CD4-positive, CD25-positive, alpha-beta regulatory T cell (primary cell): ENCODE data around the gene PDLIM3. TPM values are rescaled to one million over a fixed set of nuclear protein-coding genes. Genes with fewer than 3 reads are reported as not detected.

ENCODE experiments used
- ATAC-seq, 2 donors: fragments of 150-1000 bp; cut with Tn5 transposase; one replicate each; pipeline ENCODE4 v1.10.0; 2021; ENCODE audit warnings: low read depth in 2 of 2, moderate number of reproducible peaks in 2 of 2, moderate library complexity in 1 of 2
- DNase-seq, 3 donors: peaks; one replicate each; pipeline versions ENCODE4 v3.0.0 to v3.0.0-alpha.2; 2012 to 2022; ENCODE audit warnings: mixed read lengths in 1 of 3
- H3K27ac ChIP-seq: one replicate; pipeline ENCODE4 v1.7.0; 2013; ENCODE audit warnings: mild to moderate bottlenecking, low read length; ENCODE audit not compliant: insufficient read depth, poor library complexity, severe bottlenecking
- H3K27me3 ChIP-seq: one replicate; pipeline ENCODE4 v1.7.0; 2013; ENCODE audit warnings: low read length; ENCODE audit not compliant: control insufficient read depth, insufficient read depth
- H3K36me3 ChIP-seq: one replicate; pipeline ENCODE4 v1.7.0; 2013; ENCODE audit warnings: mild to moderate bottlenecking, low read length, moderate library complexity; ENCODE audit not compliant: control insufficient read depth, insufficient read depth
- H3K4me1 ChIP-seq: 2 replicates; pipeline ENCODE4 v1.7.0; 2013; ENCODE audit warnings: mild to moderate bottlenecking, low read length; ENCODE audit not compliant: insufficient read depth, control insufficient read depth, poor library complexity, severe bottlenecking
- H3K4me3 ChIP-seq: one replicate; pipeline ENCODE4 v1.7.0; 2013; ENCODE audit warnings: low read depth, mild to moderate bottlenecking, low read length, moderate library complexity
- H3K9me3 ChIP-seq, 2 experiments: 1 replicate in 1 of 2; 2 replicates in 1 of 2; pipeline ENCODE4 v1.7.0; 2013; ENCODE audit warnings: low read length in 2 of 2, mild to moderate bottlenecking in 1 of 2, moderate library complexity in 1 of 2; ENCODE audit not compliant: control insufficient read depth in 2 of 2
- H3K27ac Mint-ChIP-seq, 3 donors: one replicate each; pipeline ENCODE4 v1.8.0; 2020 to 2022; ENCODE audit warnings: mild to moderate bottlenecking in 3 of 3, mixed read lengths in 3 of 3, moderate library complexity in 2 of 3
- H3K27me3 Mint-ChIP-seq: one replicate; pipeline ENCODE4 v1.8.0; 2022; ENCODE audit warnings: mild to moderate bottlenecking, mixed read lengths
- H3K36me3 Mint-ChIP-seq: one replicate; pipeline ENCODE4 v1.8.0; 2020; ENCODE audit warnings: mixed read lengths
- H3K4me1 Mint-ChIP-seq, 4 donors: one replicate each; pipeline ENCODE4 v1.8.0; 2020 to 2022; ENCODE audit warnings: mixed read lengths in 4 of 4, mild to moderate bottlenecking in 1 of 4
- H3K4me3 Mint-ChIP-seq, 4 donors: one replicate each; pipeline ENCODE4 v1.8.0; 2020 to 2022; ENCODE audit warnings: mild to moderate bottlenecking in 4 of 4, mixed read lengths in 4 of 4, moderate library complexity in 3 of 4
- H3K9me3 Mint-ChIP-seq, 7 donors: one replicate each; pipeline ENCODE4 v1.8.0; 2020 to 2022; ENCODE audit warnings: mixed read lengths in 7 of 7, mild to moderate bottlenecking in 3 of 7, moderate library complexity in 2 of 7
- polyA plus RNA-seq, 4 donors: library from polyadenylated mRNA; unstranded; fragments of 300-500 nt; fragmentation: Illumina TruSeq; gene quantifications; one replicate each; pipeline ENCODE4 v1.2.3, GENCODE V29; 2021
- total RNA-seq: library from RNA; stranded (reverse); gene quantifications from one replicate; pipeline ENCODE4 v1.2.3, GENCODE V29; 2022

Gene PDLIM3
- total and polyA plus RNA-seq, 5 donors from 2014 or later: not detected

DNA sequence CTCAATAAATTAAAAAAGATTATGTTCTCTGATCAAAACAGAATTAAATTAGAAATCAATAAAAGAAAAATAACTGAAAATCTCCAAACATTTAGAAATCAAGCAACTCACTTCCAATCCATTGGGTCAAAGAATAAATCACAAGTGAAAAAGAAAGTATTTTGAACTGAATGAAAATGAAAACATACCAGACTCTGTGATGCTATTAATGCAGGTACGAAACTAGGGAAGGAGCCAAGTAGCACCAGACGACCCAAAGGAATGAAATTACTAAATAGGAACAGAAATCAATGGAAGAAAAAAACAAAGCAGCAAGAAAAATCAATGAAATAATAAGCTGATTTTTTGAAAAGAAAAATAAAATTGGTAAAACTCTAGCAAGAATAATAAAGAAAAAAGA lies 79.2 kb downstream of the PDLIM3 start:
- Mint-ChIP-seq H3K9me3 (no peaks in the 10 kb centered on the region), H3K4me3 (no peak overlapping the region), H3K36me3 (no peaks in the 10 kb centered on the region)

More for the DNA sequence above, 79.2 kb downstream of the PDLIM3 start:
- ATAC-seq (no peak), DNase-seq (no peak)
- H3K27me3 ChIP-seq: peaks cover 7% of the 10 kb centered on the region
- no peak overlapping the region for H3K4me3 ChIP-seq
- H3K27me3 Mint-ChIP-seq: peaks cover 51% of the 10 kb centered on the region
- H3K4me1 Mint-ChIP-seq: peaks cover 0 to 2% (median 0%) of the 10 kb centered on the region in 4 donors
- no peaks in the 10 kb centered on the region for H3K9me3 ChIP-seq
- H3K4me1 ChIP-seq: no peaks in the 10 kb centered on the region
- H3K27ac Mint-ChIP-seq: no peak overlapping the region
- H3K36me3 ChIP-seq: no peaks in the 10 kb centered on the region
- no peak overlapping the region for H3K27ac ChIP-seq

Other genes with a start within 250 kb of the PDLIM3 start
- gene LRP2BP, start 139.6 kb downstream of the PDLIM3 start, total RNA-seq: 3.5 TPM
- 1 to 10 TPM in 2 of 4 donors, under 1 TPM in 2; 0.54 to 1.2 (median 0.97) TPM for gene LRP2BP, start 139.6 kb downstream of the PDLIM3 start, polyA plus RNA-seq
- 31.0 TPM for gene ANKRD37, start 138.7 kb downstream of the PDLIM3 start, total RNA-seq
- 10 to 100 TPM in 3 of 4 donors, 1 to 10 TPM in 1; 8.8 to 14.3 (median 11.2) TPM for gene ANKRD37, start 138.7 kb downstream of the PDLIM3 start, polyA plus RNA-seq
- gene UFSP2, start 109.5 kb downstream of the PDLIM3 start, total RNA-seq: 18.2 TPM
- gene UFSP2, start 109.5 kb downstream of the PDLIM3 start, polyA plus RNA-seq: 10 to 100 TPM; 39.8 to 45.3 (median 44.0) TPM
- not detected for gene CCDC110, start 63.8 kb downstream of the PDLIM3 start, total RNA-seq
- under 1 TPM in 2 of 4 donors, not detected in 2; 0.18 to 0.47 TPM for gene CCDC110, start 63.8 kb downstream of the PDLIM3 start, polyA plus RNA-seq